AG10803 (cell line): ENCODE measurements around the gene GPATCH3.
"Not testable (repeated sequence)": the region's sequence is repeated elsewhere in the genome, so short reads cannot be mapped to it uniquely, and the experiment has no call there.

Source experiments
- DNase-seq: peaks from one replicate; pipeline ENCODE4 v3.0.0; 2010; ENCODE audit warnings: low read depth
- H3K4me3 ChIP-seq: 2 replicates; pipeline ENCODE4 v1.5.1; 2011; ENCODE audit warnings: mild to moderate bottlenecking, low read length, control low read depth
- TF ChIP-seq, protein P1 (sequence below): conservative IDR thresholded peaks from 2 replicates; pipeline ENCODE4 v1.5.1; 2011; ENCODE audit warnings: mild to moderate bottlenecking, low read length, control low read depth, inconsistent platforms

Gene GPATCH3

DNA sequence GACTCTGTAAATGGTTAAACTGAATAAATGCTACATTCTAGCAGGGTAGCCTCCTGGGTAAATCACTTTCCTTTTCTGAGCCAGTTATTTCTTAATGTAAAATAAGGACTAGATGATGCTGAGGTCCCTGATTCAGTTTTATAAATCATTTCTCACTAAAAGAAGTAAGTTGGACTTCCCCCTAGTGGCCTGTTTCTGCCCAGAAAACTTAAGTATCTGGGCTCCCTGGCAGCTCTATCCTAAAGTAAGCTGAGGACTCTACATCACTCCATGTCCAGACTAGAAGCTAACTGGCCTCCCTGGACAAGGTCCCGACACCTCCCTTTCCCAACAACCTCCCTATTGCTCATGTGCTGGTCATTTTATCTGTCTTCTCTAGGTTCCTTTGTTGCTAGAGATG lies 13.1 kb downstream of the GPATCH3 start:
- H3K4me3 ChIP-seq = no peak overlapping the region
- TF ChIP-seq, protein P1, sequence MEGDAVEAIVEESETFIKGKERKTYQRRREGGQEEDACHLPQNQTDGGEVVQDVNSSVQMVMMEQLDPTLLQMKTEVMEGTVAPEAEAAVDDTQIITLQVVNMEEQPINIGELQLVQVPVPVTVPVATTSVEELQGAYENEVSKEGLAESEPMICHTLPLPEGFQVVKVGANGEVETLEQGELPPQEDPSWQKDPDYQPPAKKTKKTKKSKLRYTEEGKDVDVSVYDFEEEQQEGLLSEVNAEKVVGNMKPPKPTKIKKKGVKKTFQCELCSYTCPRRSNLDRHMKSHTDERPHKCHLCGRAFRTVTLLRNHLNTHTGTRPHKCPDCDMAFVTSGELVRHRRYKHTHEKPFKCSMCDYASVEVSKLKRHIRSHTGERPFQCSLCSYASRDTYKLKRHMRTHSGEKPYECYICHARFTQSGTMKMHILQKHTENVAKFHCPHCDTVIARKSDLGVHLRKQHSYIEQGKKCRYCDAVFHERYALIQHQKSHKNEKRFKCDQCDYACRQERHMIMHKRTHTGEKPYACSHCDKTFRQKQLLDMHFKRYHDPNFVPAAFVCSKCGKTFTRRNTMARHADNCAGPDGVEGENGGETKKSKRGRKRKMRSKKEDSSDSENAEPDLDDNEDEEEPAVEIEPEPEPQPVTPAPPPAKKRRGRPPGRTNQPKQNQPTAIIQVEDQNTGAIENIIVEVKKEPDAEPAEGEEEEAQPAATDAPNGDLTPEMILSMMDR = peak; percentile 62
- peak; percentile 54 for DNase-seq

DNA sequence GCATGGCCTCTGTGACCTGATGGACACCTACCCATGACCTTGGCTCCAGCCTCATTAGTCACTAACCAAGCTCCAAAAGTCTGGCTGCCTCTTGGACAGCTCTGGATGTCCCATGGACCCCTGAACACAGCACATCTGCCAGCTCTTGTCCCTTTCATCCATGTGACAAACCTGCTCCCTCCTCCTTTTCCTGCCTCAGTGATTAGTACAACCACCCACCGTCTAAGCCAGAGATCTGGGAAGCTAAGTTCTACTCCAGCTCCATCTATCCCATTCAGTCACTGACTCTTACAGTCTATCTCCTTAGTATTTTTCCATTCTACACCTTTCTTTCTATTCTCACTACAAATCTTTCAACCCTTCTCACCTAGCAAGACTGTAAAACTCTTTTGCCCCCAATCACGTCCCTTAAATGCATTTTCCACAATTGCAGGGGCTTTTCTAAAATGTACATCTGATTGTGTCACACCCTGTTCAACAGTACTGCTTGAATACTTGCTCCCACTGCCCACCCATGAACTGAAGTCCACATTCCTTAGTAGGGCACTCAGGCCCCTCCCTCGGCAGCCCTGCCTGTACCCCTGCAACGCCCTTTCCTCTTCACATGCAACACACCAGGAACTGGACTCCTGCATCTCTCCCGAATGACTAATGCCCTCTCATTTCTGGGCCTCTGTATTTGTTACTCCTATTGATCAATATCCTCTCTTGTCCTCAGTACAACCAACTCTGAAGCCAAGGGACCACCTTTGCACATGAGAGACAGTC lies 17.4 kb downstream of the GPATCH3 start:
- TF ChIP-seq, protein P1 = no peak
- no peak for DNase-seq

DNA sequence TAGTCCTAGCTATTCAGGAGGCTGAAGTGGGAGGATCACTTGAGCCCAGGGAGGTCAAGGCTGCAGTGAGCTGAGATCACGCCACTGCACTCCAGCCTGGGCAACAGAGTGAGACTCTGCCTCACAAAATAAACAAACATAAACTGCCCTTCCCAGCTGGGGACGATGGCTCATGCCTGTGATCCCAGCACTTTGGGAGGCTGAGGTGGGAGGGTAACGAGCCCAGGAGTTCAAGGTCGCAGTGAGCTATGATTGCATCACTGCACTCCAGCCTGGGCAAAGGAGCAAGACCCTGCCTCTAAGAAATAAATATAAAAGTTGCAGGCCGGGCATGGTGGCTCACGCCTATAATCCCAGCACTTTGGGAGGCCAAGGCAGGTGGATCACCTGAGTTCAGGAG lies 18.7 kb downstream of the GPATCH3 start:
- DNase-seq, H3K4me3 ChIP-seq: not testable (repeated sequence)

More for the DNA sequence above, 17.4 kb downstream of the GPATCH3 start:
- H3K4me3 ChIP-seq = no peak overlapping the region

DNA sequence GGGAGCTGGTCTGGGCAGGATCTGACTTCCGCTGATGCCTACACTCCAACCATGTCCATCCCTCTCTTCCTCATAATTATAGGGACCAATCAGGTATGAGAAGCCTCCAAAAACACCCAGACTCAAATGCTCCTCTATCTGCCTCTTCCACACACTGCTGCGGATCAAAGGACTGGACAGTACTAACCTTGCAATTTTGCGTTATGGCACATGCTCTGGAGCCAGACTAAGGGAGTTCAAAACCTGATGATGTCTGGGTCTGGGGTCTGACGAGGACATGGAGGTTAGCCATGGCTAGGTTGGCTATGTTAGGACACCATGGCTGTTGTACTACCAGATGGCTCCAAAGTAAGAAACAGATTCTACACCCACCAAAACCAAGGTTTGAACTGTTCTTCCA lies 20.5 kb downstream of the GPATCH3 start:
- no peak for DNase-seq
- TF ChIP-seq, protein P1 = no peak
- no peak overlapping the region for H3K4me3 ChIP-seq

DNA sequence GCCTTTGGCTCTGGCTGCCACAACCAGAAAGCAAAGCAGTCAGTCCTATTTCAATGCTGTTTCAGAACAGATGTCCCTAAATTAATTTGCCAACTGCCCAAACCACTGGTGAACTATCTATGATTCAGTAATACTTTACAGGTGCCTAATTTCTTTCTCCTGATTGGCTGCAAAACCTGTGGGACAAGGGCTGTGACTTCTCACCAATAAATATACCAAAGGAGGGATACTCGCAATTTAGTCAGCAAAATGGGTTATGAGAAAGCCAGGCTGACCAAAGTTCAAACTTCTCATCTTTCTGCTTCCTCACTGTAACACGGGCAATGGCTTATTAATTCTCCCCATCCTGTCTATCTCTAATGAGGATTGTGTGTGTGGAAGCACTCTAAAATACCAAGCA lies 22.9 kb downstream of the GPATCH3 start:
- H3K4me3 ChIP-seq = no peak overlapping the region
- DNase-seq = no peak
- TF ChIP-seq, protein P1 = no peak

DNA sequence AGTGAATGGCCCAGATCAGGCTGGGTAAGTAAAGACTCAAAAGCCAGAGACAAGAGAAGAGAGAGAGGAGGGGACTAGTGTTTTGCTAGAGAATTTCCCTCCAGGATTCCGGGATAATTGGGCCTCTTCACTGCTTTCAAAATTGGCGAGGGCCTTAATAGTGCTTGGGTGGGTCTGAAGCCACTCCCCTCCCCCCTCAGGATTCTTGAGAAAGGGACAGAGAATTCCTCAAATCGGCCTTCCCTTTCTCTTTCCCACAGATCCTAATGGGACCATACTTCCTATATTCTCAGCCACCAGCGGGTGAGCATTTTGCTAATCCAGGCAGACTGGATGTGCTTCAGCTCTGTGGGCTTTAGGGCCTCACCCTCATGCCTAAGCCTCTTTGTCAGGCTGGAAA lies 25.4 kb downstream of the GPATCH3 start:
- TF ChIP-seq, protein P1 = no peak
- H3K4me3 ChIP-seq = no peak overlapping the region

GRCh38 chr1:26873097-26873496 lies 27.2 kb downstream of the GPATCH3 start:
- DNase-seq, H3K4me3 ChIP-seq: not testable (repeated sequence)

More for the DNA sequence above, 25.4 kb downstream of the GPATCH3 start:
- no peak for DNase-seq

- DNase-seq = peak; percentile 99
- H3K4me3 ChIP-seq = peak overlapping the region; percentile 76
- TF ChIP-seq, protein P1 = no peak
These were observed 35.4 kb downstream of the GPATCH3 start for GRCh38 chr1:26864610-26865480.
